IPS-20b (cell line): ENCODE results near the gene ARCN1.

Experiments used
- H3K27ac ChIP-seq: one replicate; pipeline ENCODE4 v1.5.1; 2013; ENCODE audit warnings: low read length
- H3K27me3 ChIP-seq: 2 replicates; pipeline ENCODE4 v1.6.1; 2013; ENCODE audit warnings: mild to moderate bottlenecking, low read length, inconsistent platforms; ENCODE audit not compliant: insufficient read depth
- H3K36me3 ChIP-seq: 2 replicates; pipeline ENCODE4 v1.6.1; 2013; ENCODE audit warnings: low read depth, mild to moderate bottlenecking, inconsistent platforms, low read length, moderate library complexity; ENCODE audit not compliant: insufficient read depth
- H3K4me1 ChIP-seq: 2 replicates; pipeline ENCODE4 v1.6.1; 2013; ENCODE audit warnings: mild to moderate bottlenecking, control low read depth, inconsistent platforms, low read length, moderate library complexity; ENCODE audit not compliant: insufficient read depth
- H3K4me3 ChIP-seq: 2 replicates; pipeline ENCODE4 v1.5.1; 2013; ENCODE audit warnings: mild to moderate bottlenecking, low read length, inconsistent platforms
- H3K9ac ChIP-seq: 2 replicates; pipeline ENCODE4 v1.6.1; 2013; ENCODE audit warnings: low read depth, mild to moderate bottlenecking, inconsistent platforms, low read length, moderate library complexity
- H3K9me3 ChIP-seq: 2 replicates; pipeline ENCODE4 v1.6.1; 2013; ENCODE audit warnings: mild to moderate bottlenecking, low read depth, low read length, inconsistent platforms; ENCODE audit not compliant: insufficient read depth

ARCN1 gene

DNA sequence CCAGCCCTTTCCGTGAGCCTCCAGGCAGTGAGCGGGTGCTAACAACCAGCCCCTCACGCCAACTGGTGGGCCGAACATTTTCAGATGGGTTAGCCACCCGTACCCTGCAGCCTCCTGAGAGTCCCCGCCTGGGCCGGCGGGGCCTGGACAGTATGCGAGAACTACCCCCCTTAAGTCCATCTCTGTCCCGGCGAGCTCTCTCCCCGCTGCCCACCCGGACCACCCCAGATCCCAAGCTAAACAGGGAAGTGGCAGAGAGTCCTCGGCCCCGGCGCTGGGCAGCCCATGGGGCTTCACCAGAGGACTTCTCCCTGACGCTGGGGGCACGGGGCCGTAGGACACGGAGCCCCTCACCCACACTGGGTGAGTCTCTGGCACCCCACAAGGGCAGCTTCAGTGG, 55.8 kb downstream of the ARCN1 start:
- Histone ChIP-seq H3K36me3 (peaks cover 75% of the 10 kb centered on the region), H3K9me3 (no peaks in the 10 kb centered on the region), H3K9ac (no peak overlapping the region), H3K27me3 (no peaks in the 10 kb centered on the region), H3K4me1 (no peaks in the 10 kb centered on the region), H3K27ac (no peak overlapping the region), H3K4me3 (no peak overlapping the region)

DNA sequence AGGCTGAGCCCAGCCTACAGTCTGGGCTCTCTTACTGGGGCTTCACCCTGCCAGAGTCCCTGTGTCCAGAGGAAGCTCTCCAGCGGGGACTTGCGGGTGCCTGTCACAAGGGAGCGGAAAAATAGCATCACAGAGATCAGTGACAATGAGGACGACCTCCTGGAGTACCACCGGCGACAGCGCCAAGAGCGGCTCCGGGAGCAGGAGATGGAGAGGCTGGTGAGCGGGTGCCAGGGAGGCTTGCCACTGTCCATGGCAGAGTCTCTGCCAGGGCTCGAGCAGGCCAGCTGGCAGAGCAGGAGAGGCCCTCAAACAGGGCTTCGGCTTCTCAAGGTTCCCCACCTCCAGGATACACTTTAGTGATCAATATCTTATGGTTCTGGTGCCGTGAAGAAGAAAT, 56.2 kb downstream of the ARCN1 start:
- Histone ChIP-seq H3K36me3 (peaks cover 76% of the 10 kb centered on the region), H3K9ac (no peak overlapping the region), H3K4me1 (no peaks in the 10 kb centered on the region), H3K4me3 (no peak overlapping the region), H3K9me3 (no peaks in the 10 kb centered on the region), H3K27me3 (no peaks in the 10 kb centered on the region), H3K27ac (no peak overlapping the region)

GRCh38 chr11:118628861-118629549, 56.8 kb downstream of the ARCN1 start:
- H3K27ac ChIP-seq: no peak overlapping the region
- peaks cover 76% of the 10 kb centered on the region for H3K36me3 ChIP-seq
- H3K9me3 ChIP-seq: no peaks in the 10 kb centered on the region
- peaks cover 2% of the 10 kb centered on the region; the same call in 1 of the 2 replicates for H3K4me1 ChIP-seq
- no peaks in the 10 kb centered on the region for H3K27me3 ChIP-seq
- no peak overlapping the region for H3K4me3 ChIP-seq
- no peak overlapping the region for H3K9ac ChIP-seq

DNA sequence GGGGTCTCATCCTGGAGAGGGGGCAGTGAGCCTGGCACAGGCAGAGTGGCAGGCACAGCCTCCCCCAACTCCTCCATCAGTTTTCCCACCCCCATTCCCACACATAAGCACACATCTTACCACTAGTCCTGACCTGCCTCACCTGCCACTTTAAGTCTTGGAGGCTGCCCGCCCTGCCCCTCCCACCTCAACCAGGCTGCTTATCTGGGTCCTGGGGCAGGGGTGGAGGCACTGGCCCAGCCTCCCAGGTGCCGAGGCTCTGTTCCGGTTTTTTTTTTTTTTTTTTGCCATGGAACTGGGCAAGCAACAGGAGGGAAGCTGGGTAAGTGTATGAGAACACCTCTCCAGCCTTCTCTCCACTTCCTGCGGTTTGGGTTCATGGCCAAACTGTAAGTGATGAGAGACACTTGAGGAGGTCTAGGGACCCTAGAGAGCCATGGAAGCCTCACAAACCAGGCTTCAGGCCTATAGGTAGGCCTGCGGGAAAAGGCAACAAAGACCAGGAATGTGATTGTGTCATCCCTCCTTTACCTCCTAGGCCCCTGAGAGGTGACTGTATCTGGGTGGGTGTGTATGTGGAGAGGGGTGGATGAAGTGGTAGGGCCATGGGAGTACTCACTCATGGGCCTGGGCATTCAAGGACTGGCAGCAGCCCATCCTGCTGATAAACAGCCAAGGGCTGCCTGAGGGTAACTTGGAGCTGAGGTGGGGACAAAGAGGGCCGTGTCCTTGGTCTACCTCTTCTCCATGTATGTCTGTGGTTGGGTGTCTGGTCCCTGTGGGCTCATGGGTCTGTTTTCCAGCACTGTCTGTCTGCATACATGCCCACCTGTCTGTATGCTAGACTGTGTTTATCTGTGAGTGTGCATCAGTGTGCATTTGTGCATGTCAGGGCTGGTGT, 57.8 kb downstream of the ARCN1 start:
- H3K9me3 ChIP-seq: no peaks in the 10 kb centered on the region
- no peak overlapping the region for H3K4me3 ChIP-seq
- no peak overlapping the region for H3K27ac ChIP-seq
- no peaks in the 10 kb centered on the region for H3K27me3 ChIP-seq
- H3K4me1 ChIP-seq: peaks cover 7% of the 10 kb centered on the region; the same call in 1 of the 2 replicates
- H3K36me3 ChIP-seq: peaks cover 71% of the 10 kb centered on the region
- H3K9ac ChIP-seq: no peak overlapping the region

DNA sequence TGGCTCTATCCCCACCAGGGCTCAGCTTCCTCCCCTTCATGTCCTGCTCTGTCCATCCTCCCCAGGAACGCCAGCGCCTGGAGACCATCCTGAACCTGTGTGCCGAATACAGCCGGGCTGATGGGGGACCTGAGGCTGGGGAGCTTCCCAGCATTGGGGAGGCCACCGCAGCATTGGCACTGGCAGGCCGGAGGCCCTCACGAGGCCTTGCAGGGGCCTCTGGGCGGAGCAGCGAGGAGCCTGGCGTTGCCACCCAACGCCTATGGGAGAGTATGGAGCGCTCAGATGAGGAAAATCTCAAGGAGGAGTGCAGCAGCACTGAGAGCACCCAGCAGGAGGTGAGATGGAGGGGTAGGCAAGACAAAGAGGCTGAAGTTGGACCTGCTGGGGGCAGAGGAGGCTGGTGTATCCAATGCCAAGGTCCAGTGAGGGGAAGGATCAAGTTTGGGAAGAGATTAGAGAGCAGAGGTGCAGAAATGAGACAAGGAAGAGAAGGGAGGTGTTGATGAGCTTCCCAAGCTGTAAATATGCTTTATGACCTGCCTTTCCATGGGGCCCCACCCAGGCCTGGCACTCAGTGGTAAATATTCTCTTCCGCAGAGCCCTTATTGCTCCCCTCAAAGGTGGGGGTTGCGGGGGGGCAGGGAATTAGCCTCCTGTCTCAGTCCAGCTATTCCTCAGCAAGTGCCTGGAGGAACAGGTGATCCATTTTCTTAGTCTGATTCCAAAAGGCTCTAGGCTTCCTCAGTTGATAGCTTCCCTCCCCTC, 59.1 kb downstream of the ARCN1 start:
- no peak overlapping the region for H3K9ac ChIP-seq
- no peak overlapping the region for H3K4me3 ChIP-seq
- no peak overlapping the region for H3K27ac ChIP-seq
- H3K36me3 ChIP-seq: peaks cover 70% of the 10 kb centered on the region
- no peaks in the 10 kb centered on the region for H3K9me3 ChIP-seq
- peaks cover 16% of the 10 kb centered on the region for H3K4me1 ChIP-seq
- no peaks in the 10 kb centered on the region for H3K27me3 ChIP-seq

GRCh38 chr11:118632577-118633318, 60.5 kb downstream of the ARCN1 start:
- H3K36me3 ChIP-seq: peaks cover 67% of the 10 kb centered on the region
- no peak overlapping the region for H3K27ac ChIP-seq
- H3K4me1 ChIP-seq: peaks cover 16% of the 10 kb centered on the region
- H3K9me3 ChIP-seq: no peaks in the 10 kb centered on the region
- no peaks in the 10 kb centered on the region for H3K27me3 ChIP-seq
- H3K4me3 ChIP-seq: no peak overlapping the region
- no peak overlapping the region for H3K9ac ChIP-seq

GRCh38 chr11:118633319-118633690, 61.1 kb downstream of the ARCN1 start:
- Histone ChIP-seq H3K27ac (no peak overlapping the region), H3K9ac (no peak overlapping the region), H3K4me1 (peaks cover 16% of the 10 kb centered on the region), H3K36me3 (peaks cover 63% of the 10 kb centered on the region), H3K9me3 (no peaks in the 10 kb centered on the region), H3K4me3 (no peak overlapping the region), H3K27me3 (no peaks in the 10 kb centered on the region)

GRCh38 chr11:118633979-118634378, 61.8 kb downstream of the ARCN1 start:
- Histone ChIP-seq H3K27ac (peak overlapping the region; percentile 65), H3K9me3 (no peaks in the 10 kb centered on the region), H3K27me3 (no peaks in the 10 kb centered on the region), H3K36me3 (peaks cover 63% of the 10 kb centered on the region), H3K9ac (peak overlapping the region; percentile 89; the same call in 1 of the 2 replicates), H3K4me1 (peaks cover 16% of the 10 kb centered on the region), H3K4me3 (peak overlapping the region; percentile 70; the same call in 1 of the 2 replicates)

DNA sequence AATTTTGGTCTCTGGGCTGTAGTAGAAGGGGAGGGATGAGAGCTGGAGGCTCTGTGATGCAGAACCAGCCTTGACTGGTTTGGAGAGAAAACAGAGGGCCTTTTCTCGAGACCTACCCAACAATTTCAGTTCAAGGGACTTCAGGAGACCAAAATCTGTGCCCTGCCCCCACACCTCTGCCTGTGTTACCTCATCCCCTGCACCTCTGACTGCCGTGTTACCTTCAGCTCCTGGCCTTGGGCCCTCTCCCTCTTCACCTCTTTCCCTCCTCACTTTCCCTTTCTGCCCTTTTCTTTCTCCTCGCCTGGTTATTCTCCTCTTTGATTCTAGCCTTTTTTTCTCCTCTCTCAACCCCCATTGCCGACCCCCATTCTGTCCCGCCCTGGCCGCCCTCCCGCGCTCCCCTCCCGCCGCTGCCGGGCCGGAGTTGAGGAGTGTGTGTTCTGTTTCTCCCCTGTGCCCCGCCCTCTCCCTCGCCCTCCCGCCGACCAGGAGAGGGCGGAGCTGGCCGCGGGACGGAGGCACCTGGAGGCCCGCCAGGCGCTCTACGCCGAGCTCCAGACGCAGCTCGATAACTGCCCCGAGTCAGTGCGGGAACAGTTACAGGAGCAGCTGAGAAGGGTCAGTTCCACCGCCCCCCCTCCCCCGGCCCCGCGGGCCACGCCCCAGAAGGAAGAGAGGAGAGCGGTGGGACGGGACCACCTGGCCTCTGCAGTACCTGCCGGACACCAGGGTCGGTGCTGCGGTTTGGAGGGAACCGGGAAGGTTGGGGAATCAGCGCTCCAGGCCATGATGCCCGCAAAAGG, 62.4 kb downstream of the ARCN1 start:
- Histone ChIP-seq H3K9me3 (no peaks in the 10 kb centered on the region), H3K9ac (peak overlapping the region; percentile 89), H3K4me3 (peak overlapping the region; percentile 70), H3K4me1 (peaks cover 16% of the 10 kb centered on the region), H3K36me3 (peaks cover 61% of the 10 kb centered on the region), H3K27me3 (no peaks in the 10 kb centered on the region), H3K27ac (peak overlapping the region; percentile 65)

DNA sequence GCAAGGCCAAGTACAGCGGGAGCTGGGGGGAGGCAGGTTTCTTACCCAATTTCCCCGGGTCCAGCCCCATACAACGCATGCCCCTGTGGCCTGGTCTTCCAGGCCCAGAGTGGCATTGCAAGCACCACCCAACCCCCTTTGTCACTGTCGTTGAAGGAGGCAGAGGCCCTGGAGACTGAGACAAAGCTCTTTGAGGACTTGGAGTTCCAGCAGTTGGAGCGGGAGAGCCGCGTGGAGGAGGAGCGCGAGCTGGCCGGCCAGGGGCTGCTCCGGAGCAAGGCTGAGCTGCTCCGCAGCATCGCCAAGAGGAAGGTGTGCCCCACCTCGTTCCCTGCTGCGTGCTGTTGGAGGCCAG, 63.0 kb downstream of the ARCN1 start:
- Histone ChIP-seq H3K27ac (peak overlapping the region; percentile 43), H3K27me3 (no peaks in the 10 kb centered on the region), H3K4me1 (peaks cover 16% of the 10 kb centered on the region), H3K4me3 (peak overlapping the region; percentile 70), H3K9ac (peak overlapping the region; percentile 89), H3K36me3 (peaks cover 62% of the 10 kb centered on the region), H3K9me3 (no peaks in the 10 kb centered on the region)
